K562 (cell line): ENCODE results near the gene MKNK1. TPM values are rescaled to one million over a fixed set of nuclear protein-coding genes. Genes with fewer than 3 reads are reported as not detected.

Experiments used
- ARNT ChIP-seq, 2 experiments: fragments of 450-650 bp; IDR thresholded peaks; 2 replicates each; pipeline ENCODE4 v1.6.1; 2016; ENCODE audit warnings: mild to moderate bottlenecking in 1 of 2
- C11orf30 ChIP-seq: fragments of 450-650 bp; IDR thresholded peaks from 2 replicates; pipeline ENCODE4 v1.6.1; 2016; ENCODE audit warnings: low read depth, mild to moderate bottlenecking
- CBX5 ChIP-seq: IDR thresholded peaks from 2 replicates; pipeline ENCODE4 v1.6.1; 2014; ENCODE audit warnings: low read depth, borderline replicate concordance
- CREB5 ChIP-seq: fragments of 250-450 bp; sonication (Bioruptor Pico); IDR thresholded peaks from 2 replicates; pipeline ENCODE4 v1.5.0; 2020; ENCODE audit warnings: mild to moderate bottlenecking
- ELF2 ChIP-seq: fragments of 250-450 bp; sonication (Bioruptor Pico); IDR thresholded peaks from 2 replicates; pipeline ENCODE4 v1.5.0; 2021; ENCODE audit warnings: mild to moderate bottlenecking
- GTF2F1 ChIP-seq: IDR thresholded peaks from 2 replicates; pipeline ENCODE4 v1.6.1; 2011; ENCODE audit warnings: low read depth, low read length, improper control_type of control experiment
- HNRNPLL ChIP-seq: fragments of 200-400 bp; formaldehyde crosslinking; IDR thresholded peaks from 2 replicates; pipeline ENCODE4 v1.6.1; 2017; ENCODE audit warnings: low read length, low read depth, mild to moderate bottlenecking; ENCODE audit not compliant: poor library complexity, severe bottlenecking
- HOMEZ ChIP-seq: fragments of 250-450 bp; sonication (Bioruptor Pico); IDR thresholded peaks from 2 replicates; pipeline ENCODE4 v1.4.0; 2020; ENCODE audit warnings: mild to moderate bottlenecking, moderate library complexity
- MTA1 ChIP-seq: fragments of 450-650 bp; IDR thresholded peaks from 2 replicates; pipeline ENCODE4 v1.6.1; 2017; ENCODE audit warnings: borderline replicate concordance
- OTX1 ChIP-seq: fragments of 450-650 bp; formaldehyde crosslinking; IDR thresholded peaks from 2 replicates; pipeline ENCODE4 v1.4.0; 2022; ENCODE audit warnings: mild to moderate bottlenecking
- RBFOX2 ChIP-seq: fragments of 200-400 bp; formaldehyde crosslinking; IDR thresholded peaks from 2 replicates; pipeline ENCODE4 v1.6.1; 2017; ENCODE audit warnings: low read depth, mild to moderate bottlenecking, low read length, moderate library complexity
- SAP30 ChIP-seq: fragments of 200-600 bp; sonication (generic); IDR thresholded peaks from 2 replicates; pipeline ENCODE4 v1.6.1; 2012; ENCODE audit warnings: borderline replicate concordance, low read depth, mild to moderate bottlenecking, moderate library complexity, low read length, control low read depth, inconsistent platforms; ENCODE audit not compliant: insufficient read depth, poor library complexity, severe bottlenecking
- VEZF1 ChIP-seq: fragments of 200-800 bp; sonication (Bioruptor generic); IDR thresholded peaks from 2 replicates; pipeline ENCODE4 v1.6.1; 2017; ENCODE audit warnings: missing genetic modification characterization, missing compliant biosample characterization
- ZBTB12 ChIP-seq: fragments of 250-450 bp; sonication (Bioruptor Pico); IDR thresholded peaks from 2 replicates; pipeline ENCODE4 v1.4.0; 2020
- ZKSCAN8 ChIP-seq: fragments of 200-800 bp; sonication (Bioruptor generic); IDR thresholded peaks from 2 replicates; pipeline ENCODE4 v1.6.1; 2016; ENCODE audit warnings: missing genetic modification characterization, missing compliant biosample characterization
- ZNF174 ChIP-seq: fragments of 250-450 bp; sonication (Bioruptor Pico); IDR thresholded peaks from 2 replicates; pipeline ENCODE4 v1.4.0; 2020; ENCODE audit warnings: mild to moderate bottlenecking
- ZNF639 ChIP-seq, 2 experiments: fragments of 200-800 bp in 1 of 2; sonication (Bioruptor generic) in 1 of 2; sonication (generic) in 1 of 2; formaldehyde crosslinking in 1 of 2; IDR thresholded peaks in 1 of 2; conservative IDR thresholded peaks in 1 of 2; 2 replicates each; pipeline versions ENCODE4 v1.5.0 to v1.6.1; 2016 to 2020; ENCODE audit warnings: missing compliant biosample characterization in 1 of 2, missing genetic modification characterization in 1 of 2, missing genetic modification reagents in 1 of 2
- ZNF655 ChIP-seq: fragments of 250-450 bp; sonication (Bioruptor Pico); IDR thresholded peaks from 2 replicates; pipeline ENCODE4 v1.5.0; 2021
- ZZZ3 ChIP-seq: fragments of 450-650 bp; IDR thresholded peaks from 2 replicates; pipeline ENCODE4 v1.6.1; 2016; ENCODE audit warnings: antibody characterized with exemption, mild to moderate bottlenecking, moderate library complexity
- polyA plus RNA-seq, 8 experiments: library from polyadenylated mRNA; depleted of rRNA in 4 of 8; stranded (reverse) in 5 of 8; unstranded in 3 of 8; fragments of >200 nt; fragmentation: Nextera tagmentation in 2 of 8; fragmentation: Illumina TruSeq in 1 of 8; extraction: Ambion mirVana in 2 of 8; extraction: Trizol in 1 of 8; gene quantifications; 2 replicates each; pipeline versions ENCODE4 v1.2.1 to v1.2.3, GENCODE V29; 2011 to 2014; ENCODE audit warnings: inconsistent platforms in 1 of 8, missing spikeins in 1 of 8
- total RNA-seq, 7 experiments: library from RNA; depleted of rRNA in 6 of 7; stranded (reverse); fragments of >200 nt in 6 of 7; fragmentation: Illumina TruSeq in 2 of 7; extraction: Trizol in 2 of 7; gene quantifications; 2 replicates each; pipeline versions ENCODE4 v1.2.1 to v1.2.3, GENCODE V29; 2011 to 2021; ENCODE audit warnings: low replicate concordance in 1 of 7

MKNK1 gene
- total and polyA plus RNA-seq, 9 of the 15 experiments (the other 6 are each of a cell fraction or from before 2014, with no cell fraction given): 27.7 to 51.3 (median 43.7) TPM

GRCh38 chr1:46603858-46604549 lies at the start of gene MKNK1 (continued):
- peak; percentile 88 for TF ChIP-seq ELF2 (CRISPR knock-in tag)
- 0 out of 2 replicates have a peak, but pooled peaks have one; percentile 22 for TF ChIP-seq HOMEZ (CRISPR knock-in tag)
- TF ChIP-seq C11orf30: no peak
- no peak for TF ChIP-seq ARNT (IDR thresholded peaks at IDR 0.05)
- TF ChIP-seq ZKSCAN8 (CRISPR knock-in tag): no peak
- peak; percentile 81 for TF ChIP-seq VEZF1 (CRISPR knock-in tag)
- no peak for TF ChIP-seq CBX5
- TF ChIP-seq MTA1: no peak; the same call in 1 of the 2 replicates
- TF ChIP-seq OTX1: peak; percentile 57; the same call in 1 of the 2 replicates
- TF ChIP-seq GTF2F1: no peak
- no peak for TF ChIP-seq ZNF639 (CRISPR knock-in tag; conservative IDR thresholded peaks at IDR 0.05 in 1 of 2, IDR thresholded peaks at IDR 0.05 in 1 of 2)
- no peak for TF ChIP-seq ZBTB12 (CRISPR knock-in tag)
- TF ChIP-seq HNRNPLL: peak; percentile 45
- peak; percentile 89 for TF ChIP-seq SAP30
- peak; percentile 93 for TF ChIP-seq RBFOX2
- no peak for TF ChIP-seq ZNF655 (CRISPR knock-in tag)
- no peak for TF ChIP-seq ZZZ3
- no peak for TF ChIP-seq CREB5
- TF ChIP-seq ZNF174 (CRISPR knock-in tag): no peak
